Measurements from ENCODE around the gene ZNF761.

DNA sequence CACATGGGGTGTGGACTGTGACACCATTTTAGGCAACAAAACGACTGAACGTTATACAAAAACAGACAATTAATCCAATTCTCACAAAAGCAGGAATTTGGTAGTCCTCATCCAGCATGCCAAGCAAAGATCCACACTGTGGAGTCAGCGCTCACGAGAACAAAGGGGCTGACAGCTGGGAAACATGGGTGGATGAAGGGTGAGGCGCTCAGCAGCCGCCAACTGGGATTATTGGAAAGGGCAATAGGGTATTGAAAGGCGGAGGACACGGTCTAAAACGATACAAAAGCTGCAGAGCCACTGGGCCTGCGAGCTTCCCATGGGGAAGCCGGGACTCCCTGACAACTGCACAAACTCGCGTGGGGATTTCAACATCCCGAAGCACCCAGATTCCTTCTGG is 31.1 kb downstream of the ZNF761 start:
- TF ChIP-seq, protein P1, sequence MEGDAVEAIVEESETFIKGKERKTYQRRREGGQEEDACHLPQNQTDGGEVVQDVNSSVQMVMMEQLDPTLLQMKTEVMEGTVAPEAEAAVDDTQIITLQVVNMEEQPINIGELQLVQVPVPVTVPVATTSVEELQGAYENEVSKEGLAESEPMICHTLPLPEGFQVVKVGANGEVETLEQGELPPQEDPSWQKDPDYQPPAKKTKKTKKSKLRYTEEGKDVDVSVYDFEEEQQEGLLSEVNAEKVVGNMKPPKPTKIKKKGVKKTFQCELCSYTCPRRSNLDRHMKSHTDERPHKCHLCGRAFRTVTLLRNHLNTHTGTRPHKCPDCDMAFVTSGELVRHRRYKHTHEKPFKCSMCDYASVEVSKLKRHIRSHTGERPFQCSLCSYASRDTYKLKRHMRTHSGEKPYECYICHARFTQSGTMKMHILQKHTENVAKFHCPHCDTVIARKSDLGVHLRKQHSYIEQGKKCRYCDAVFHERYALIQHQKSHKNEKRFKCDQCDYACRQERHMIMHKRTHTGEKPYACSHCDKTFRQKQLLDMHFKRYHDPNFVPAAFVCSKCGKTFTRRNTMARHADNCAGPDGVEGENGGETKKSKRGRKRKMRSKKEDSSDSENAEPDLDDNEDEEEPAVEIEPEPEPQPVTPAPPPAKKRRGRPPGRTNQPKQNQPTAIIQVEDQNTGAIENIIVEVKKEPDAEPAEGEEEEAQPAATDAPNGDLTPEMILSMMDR (IDR thresholded peaks at IDR 0.05) = no peak
- TF ChIP-seq EZH2 (IDR thresholded peaks at IDR 0.05) (no peak), EZH2phosphoT487 (IDR thresholded peaks at IDR 0.05) (no peak)
